Activated T-helper 2 cell treated with anti-CD3 and anti-CD28 coated beads, Interferon-gamma antibody, Interleukin-2, Interleukin-4, amounts not matched to agents 10 μg/mL and 5 μg/mL and 100 μg/mL, durations not matched to agents 14 hours and 24 hours and 36 hours (primary cell): ENCODE data around the gene NWD2. TPM values are rescaled to one million over a fixed set of nuclear protein-coding genes. Genes with fewer than 3 reads are reported as not detected.

Source experiments
- DNase-seq: peaks from one replicate; pipeline ENCODE4 v3.0.0; 2021; ENCODE audit warnings: low spot score
- H3K27ac Mint-ChIP-seq: one replicate; pipeline ENCODE4 v1.8.0; 2021; ENCODE audit warnings: mixed read lengths
- H3K27me3 Mint-ChIP-seq: one replicate; pipeline ENCODE4 v1.8.0; 2021; ENCODE audit warnings: low read depth, mixed read lengths
- H3K36me3 Mint-ChIP-seq: one replicate; pipeline ENCODE4 v1.8.0; 2021; ENCODE audit warnings: low read depth, mixed read lengths
- H3K4me1 Mint-ChIP-seq: one replicate; pipeline ENCODE4 v1.8.0; 2021; ENCODE audit warnings: low read depth, mixed read lengths
- H3K4me3 Mint-ChIP-seq: one replicate; pipeline ENCODE4 v1.8.0; 2021; ENCODE audit warnings: low read depth, mild to moderate bottlenecking, moderate library complexity, mixed read lengths
- H3K9me3 Mint-ChIP-seq: one replicate; pipeline ENCODE4 v1.8.0; 2021; ENCODE audit warnings: mixed read lengths
- intact Hi-C: fragments of 100-400 bp; cut with micrococcal nuclease; formaldehyde crosslinking; loops from one replicate; pipeline ENCODE4 v1.15.1; 2023
- total RNA-seq: library from RNA; stranded (reverse); gene quantifications from 2 replicates; pipeline ENCODE4 v1.2.3, GENCODE V29; 2022

The NWD2 gene
- total RNA-seq, 1 donor from 2014 or later = not detected

GRCh38 chr4:37241647-37242046, 2.9 kb upstream of the NWD2 start:
- Mint-ChIP-seq H3K4me1 (peaks cover 2% of the 10 kb centered on the region), H3K27ac (no peak overlapping the region), H3K4me3 (no peak overlapping the region), H3K27me3 (peaks cover 37% of the 10 kb centered on the region), H3K36me3 (no peaks in the 10 kb centered on the region), H3K9me3 (no peaks in the 10 kb centered on the region)
- intact Hi-C loops = no loop called here
- no peak for DNase-seq

- Mint-ChIP-seq H3K9me3 (no peaks in the 10 kb centered on the region), H3K27me3 (peaks cover 40% of the 10 kb centered on the region), H3K27ac (no peak overlapping the region), H3K4me1 (peaks cover 2% of the 10 kb centered on the region), H3K36me3 (no peaks in the 10 kb centered on the region), H3K4me3 (no peak overlapping the region)
- DNase-seq = no peak
- intact Hi-C loops = no loop called here
Observed at GRCh38 chr4:37243051-37243450, 1.5 kb upstream of the NWD2 start.

- Mint-ChIP-seq H3K9me3 (no peaks in the 10 kb centered on the region), H3K27ac (no peak overlapping the region), H3K27me3 (peaks cover 43% of the 10 kb centered on the region), H3K4me3 (no peak overlapping the region), H3K36me3 (no peaks in the 10 kb centered on the region), H3K4me1 (peaks cover 2% of the 10 kb centered on the region)
- DNase-seq = no peak
- intact Hi-C loops = no loop called here
Observed at GRCh38 chr4:37243722-37244582, 591 bp upstream of the NWD2 start.

GRCh38 chr4:37245391-37245954, 930 bp downstream of the NWD2 start:
- Mint-ChIP-seq H3K27ac (no peak overlapping the region), H3K9me3 (no peaks in the 10 kb centered on the region)
- intact Hi-C loops = no loop called here

GRCh38 chr4:37246891-37247290, 2.3 kb downstream of the NWD2 start:
- Mint-ChIP-seq H3K4me1 (peaks cover 2% of the 10 kb centered on the region), H3K27ac (no peak overlapping the region), H3K27me3 (peaks cover 39% of the 10 kb centered on the region), H3K9me3 (no peaks in the 10 kb centered on the region), H3K36me3 (no peaks in the 10 kb centered on the region), H3K4me3 (no peak overlapping the region)
- no peak for DNase-seq
- intact Hi-C loops = no loop called here

More at GRCh38 chr4:37245391-37245954, 930 bp downstream of the NWD2 start:
- peaks cover 2% of the 10 kb centered on the region for H3K4me1 Mint-ChIP-seq
- no peaks in the 10 kb centered on the region for H3K36me3 Mint-ChIP-seq
- peaks cover 42% of the 10 kb centered on the region for H3K27me3 Mint-ChIP-seq
- H3K4me3 Mint-ChIP-seq = no peak overlapping the region
- DNase-seq = no peak

- intact Hi-C loops = no loop called here
- H3K36me3 Mint-ChIP-seq = no peaks in the 10 kb centered on the region
Observed at GRCh38 chr4:37258221-37258620, 13.7 kb downstream of the NWD2 start.

GRCh38 chr4:37268319-37268718, 23.8 kb downstream of the NWD2 start:
- H3K4me3 Mint-ChIP-seq = no peak overlapping the region
- DNase-seq = no peak
- no peaks in the 10 kb centered on the region for H3K27me3 Mint-ChIP-seq
- no peaks in the 10 kb centered on the region for H3K36me3 Mint-ChIP-seq
- intact Hi-C loops = no loop called here
- H3K27ac Mint-ChIP-seq = no peak overlapping the region
- no peaks in the 10 kb centered on the region for H3K9me3 Mint-ChIP-seq
- H3K4me1 Mint-ChIP-seq = no peaks in the 10 kb centered on the region

More at GRCh38 chr4:37258221-37258620, 13.7 kb downstream of the NWD2 start:
- DNase-seq = no peak
- H3K4me3 Mint-ChIP-seq = no peak overlapping the region
- H3K9me3 Mint-ChIP-seq = no peaks in the 10 kb centered on the region
- no peaks in the 10 kb centered on the region for H3K4me1 Mint-ChIP-seq
- no peak overlapping the region for H3K27ac Mint-ChIP-seq
- H3K27me3 Mint-ChIP-seq = no peaks in the 10 kb centered on the region

- Mint-ChIP-seq H3K36me3 (no peaks in the 10 kb centered on the region), H3K27ac (no peak overlapping the region), H3K4me3 (no peak overlapping the region), H3K27me3 (no peaks in the 10 kb centered on the region), H3K9me3 (peaks cover 11% of the 10 kb centered on the region), H3K4me1 (no peaks in the 10 kb centered on the region)
- intact Hi-C loops = no loop called here
- no peak for DNase-seq
Observed at GRCh38 chr4:37279121-37279520, 34.6 kb downstream of the NWD2 start.

GRCh38 chr4:37279894-37280592, 35.5 kb downstream of the NWD2 start:
- no peak overlapping the region for H3K27ac Mint-ChIP-seq
- H3K4me1 Mint-ChIP-seq = no peaks in the 10 kb centered on the region

GRCh38 chr4:37299468-37299867, 54.9 kb downstream of the NWD2 start:
- no peaks in the 10 kb centered on the region for H3K9me3 Mint-ChIP-seq
- intact Hi-C loops = no loop called here
- no peaks in the 10 kb centered on the region for H3K27me3 Mint-ChIP-seq
- H3K27ac Mint-ChIP-seq = no peak overlapping the region
- no peaks in the 10 kb centered on the region for H3K36me3 Mint-ChIP-seq
- H3K4me3 Mint-ChIP-seq = no peak overlapping the region
- DNase-seq = no peak
- no peaks in the 10 kb centered on the region for H3K4me1 Mint-ChIP-seq

More at GRCh38 chr4:37279894-37280592, 35.5 kb downstream of the NWD2 start:
- no peaks in the 10 kb centered on the region for H3K36me3 Mint-ChIP-seq
- DNase-seq = no peak
- H3K9me3 Mint-ChIP-seq = peaks cover 11% of the 10 kb centered on the region
- intact Hi-C loops = no loop called here
- H3K4me3 Mint-ChIP-seq = no peak overlapping the region
- H3K27me3 Mint-ChIP-seq = no peaks in the 10 kb centered on the region

- Mint-ChIP-seq H3K9me3 (no peaks in the 10 kb centered on the region), H3K27me3 (no peaks in the 10 kb centered on the region), H3K4me3 (no peak overlapping the region), H3K36me3 (no peaks in the 10 kb centered on the region), H3K4me1 (no peaks in the 10 kb centered on the region), H3K27ac (no peak overlapping the region)
- DNase-seq = no peak
- intact Hi-C loops = no loop called here
Observed at GRCh38 chr4:37304612-37305011, 60.1 kb downstream of the NWD2 start.

GRCh38 chr4:37305984-37306383, 61.4 kb downstream of the NWD2 start:
- Mint-ChIP-seq H3K27ac (no peak overlapping the region), H3K9me3 (no peaks in the 10 kb centered on the region), H3K27me3 (no peaks in the 10 kb centered on the region), H3K4me3 (no peak overlapping the region), H3K4me1 (no peaks in the 10 kb centered on the region), H3K36me3 (no peaks in the 10 kb centered on the region)
- DNase-seq = no peak
- intact Hi-C loops = no loop called here

GRCh38 chr4:37317104-37317643, 72.6 kb downstream of the NWD2 start:
- DNase-seq = no peak
- no peaks in the 10 kb centered on the region for H3K4me1 Mint-ChIP-seq

More at GRCh38 chr4:37317104-37317643, 72.6 kb downstream of the NWD2 start:
- Mint-ChIP-seq H3K9me3 (no peaks in the 10 kb centered on the region), H3K4me3 (no peak overlapping the region), H3K27me3 (no peaks in the 10 kb centered on the region), H3K27ac (no peak overlapping the region), H3K36me3 (no peaks in the 10 kb centered on the region)
- intact Hi-C loops = no loop called here
